Suprapubic skin (tissue), 4 donors: Measurements from ENCODE around the gene MTMR2. TPM values are rescaled to one million over a fixed set of nuclear protein-coding genes. Genes with fewer than 3 reads are reported as not detected.

Experiments
- DNase-seq, 2 donors: peaks; one replicate each; pipeline ENCODE4 v3.0.0-alpha.2; 2019; ENCODE audit warnings: low spot score in 2 of 2
- H3K27ac ChIP-seq: fragments of 200-600 bp; sonication (generic); one replicate; pipeline ENCODE4 v1.5.1; 2019
- H3K27me3 ChIP-seq: fragments of 200-600 bp; sonication (generic); one replicate; pipeline ENCODE4 v1.5.1; 2019
- H3K36me3 ChIP-seq: fragments of 200-600 bp; sonication (generic); one replicate; pipeline ENCODE4 v1.5.1; 2019
- H3K4me1 ChIP-seq: fragments of 200-600 bp; sonication (generic); one replicate; pipeline ENCODE4 v1.5.1; 2019
- H3K4me3 ChIP-seq: fragments of 200-600 bp; sonication (generic); one replicate; pipeline ENCODE4 v1.5.1; 2019; ENCODE audit warnings: mild to moderate bottlenecking
- H3K9me3 ChIP-seq: fragments of 200-600 bp; sonication (generic); one replicate; pipeline ENCODE4 v1.5.1; 2019
- EP300 ChIP-seq: sonication (generic); formaldehyde crosslinking; IDR thresholded peaks from one replicate; pipeline ENCODE4 v1.6.1; 2017; ENCODE audit warnings: antibody characterized with exemption
- POLR2A ChIP-seq, 2 donors: fragments of 450-650 bp; IDR thresholded peaks; one replicate each; pipeline ENCODE4 v1.6.1; 2017; ENCODE audit warnings: antibody characterized with exemption in 2 of 2, mild to moderate bottlenecking in 2 of 2, moderate library complexity in 2 of 2
- POLR2AphosphoS5 ChIP-seq, 3 donors: sonication (generic); formaldehyde crosslinking; IDR thresholded peaks; one replicate each; pipeline ENCODE4 v1.6.1; 2017; ENCODE audit warnings: antibody characterized with exemption in 3 of 3
- WGBS: methylation state at CpG from one replicate; pipeline ENCODE4 v1.1.5; 2018; 5-methylcytosine and 5-hydroxymethylcytosine counted together
- total RNA-seq, 4 donors: library from RNA; depleted of rRNA; stranded (reverse); fragments of >200 nt; gene quantifications; one replicate each; pipeline ENCODE4 v1.1.0, GENCODE V29; 2016
- TF ChIP-seq, protein P1 (sequence below), 2 donors: fragments of 200-600 bp in 1 of 2; fragments of 450-650 bp in 1 of 2; sonication (generic) in 1 of 2; IDR thresholded peaks; one replicate each; pipeline ENCODE4 v1.5.1; 2016 to 2019; ENCODE audit warnings: antibody characterized with exemption in 2 of 2, mild to moderate bottlenecking in 1 of 2, moderate library complexity in 1 of 2

Gene MTMR2
- total RNA-seq, 4 donors from 2014 or later, result 13.4 to 16.4 (median 15.0) TPM

DNA sequence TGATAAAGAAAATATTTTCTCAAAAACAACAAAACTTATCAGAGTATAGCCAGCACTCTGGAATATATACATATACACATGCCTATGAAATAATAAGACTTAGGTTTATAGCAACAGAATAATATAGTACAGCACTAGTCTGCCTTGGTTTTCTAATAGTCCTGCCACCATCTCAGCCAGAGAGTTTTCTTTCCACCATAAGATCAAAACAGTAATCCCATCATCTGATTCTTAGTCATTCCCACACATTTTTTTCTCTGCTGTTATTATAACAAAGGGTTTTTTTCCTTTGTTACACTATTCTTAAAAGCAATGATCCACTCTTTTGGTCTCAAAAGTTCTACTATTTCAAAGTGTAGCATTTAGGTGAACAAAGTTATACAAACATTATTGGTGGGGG lies 15.1 kb downstream of the MTMR2 start:
- Histone ChIP-seq H3K4me1 (no peaks in the 10 kb centered on the region), H3K4me3 (no peak overlapping the region), H3K27ac (no peak overlapping the region), H3K9me3 (no peaks in the 10 kb centered on the region), H3K27me3 (no peaks in the 10 kb centered on the region), H3K36me3 (no peaks in the 10 kb centered on the region)
- no peak for TF ChIP-seq POLR2A (IDR thresholded peaks at IDR 0.05)
- TF ChIP-seq, protein P1, sequence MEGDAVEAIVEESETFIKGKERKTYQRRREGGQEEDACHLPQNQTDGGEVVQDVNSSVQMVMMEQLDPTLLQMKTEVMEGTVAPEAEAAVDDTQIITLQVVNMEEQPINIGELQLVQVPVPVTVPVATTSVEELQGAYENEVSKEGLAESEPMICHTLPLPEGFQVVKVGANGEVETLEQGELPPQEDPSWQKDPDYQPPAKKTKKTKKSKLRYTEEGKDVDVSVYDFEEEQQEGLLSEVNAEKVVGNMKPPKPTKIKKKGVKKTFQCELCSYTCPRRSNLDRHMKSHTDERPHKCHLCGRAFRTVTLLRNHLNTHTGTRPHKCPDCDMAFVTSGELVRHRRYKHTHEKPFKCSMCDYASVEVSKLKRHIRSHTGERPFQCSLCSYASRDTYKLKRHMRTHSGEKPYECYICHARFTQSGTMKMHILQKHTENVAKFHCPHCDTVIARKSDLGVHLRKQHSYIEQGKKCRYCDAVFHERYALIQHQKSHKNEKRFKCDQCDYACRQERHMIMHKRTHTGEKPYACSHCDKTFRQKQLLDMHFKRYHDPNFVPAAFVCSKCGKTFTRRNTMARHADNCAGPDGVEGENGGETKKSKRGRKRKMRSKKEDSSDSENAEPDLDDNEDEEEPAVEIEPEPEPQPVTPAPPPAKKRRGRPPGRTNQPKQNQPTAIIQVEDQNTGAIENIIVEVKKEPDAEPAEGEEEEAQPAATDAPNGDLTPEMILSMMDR (IDR thresholded peaks at IDR 0.05), result no peak
- no peak for TF ChIP-seq POLR2AphosphoS5 (IDR thresholded peaks at IDR 0.05)
- no peak for TF ChIP-seq EP300
- DNase-seq, result no peak

DNA sequence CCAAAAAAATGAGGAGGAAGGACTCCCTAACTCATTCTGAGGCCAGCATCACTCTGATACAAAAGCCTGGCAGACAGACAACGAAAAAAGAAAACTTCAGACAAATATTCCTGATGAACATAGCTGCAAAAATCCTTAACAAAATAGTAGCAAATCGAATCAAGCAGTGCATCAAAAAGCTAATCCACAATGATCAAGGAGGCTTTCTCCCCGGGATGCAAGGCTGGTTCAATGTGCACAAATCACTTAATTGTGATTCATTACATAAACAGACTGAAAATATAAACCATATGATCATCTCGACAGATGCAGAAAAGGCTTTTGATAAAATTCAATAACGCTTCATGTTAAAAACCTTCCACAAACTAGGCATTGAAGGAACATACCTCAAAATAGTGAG lies 16.4 kb downstream of the MTMR2 start:
- 89% methylated on average over 5 of the region's 5 CpGs for WGBS
- H3K27me3 ChIP-seq, result no peaks in the 10 kb centered on the region
- TF ChIP-seq EP300, result no peak
- no peak for TF ChIP-seq POLR2AphosphoS5 (IDR thresholded peaks at IDR 0.05)
- TF ChIP-seq, protein P1 (IDR thresholded peaks at IDR 0.05), result no peak
- no peak for TF ChIP-seq POLR2A (IDR thresholded peaks at IDR 0.05)
- no peak overlapping the region for H3K27ac ChIP-seq
- no peaks in the 10 kb centered on the region for H3K4me1 ChIP-seq
- no peaks in the 10 kb centered on the region for H3K9me3 ChIP-seq
- no peak overlapping the region for H3K4me3 ChIP-seq
- H3K36me3 ChIP-seq, result no peaks in the 10 kb centered on the region
- DNase-seq, result no peak

DNA sequence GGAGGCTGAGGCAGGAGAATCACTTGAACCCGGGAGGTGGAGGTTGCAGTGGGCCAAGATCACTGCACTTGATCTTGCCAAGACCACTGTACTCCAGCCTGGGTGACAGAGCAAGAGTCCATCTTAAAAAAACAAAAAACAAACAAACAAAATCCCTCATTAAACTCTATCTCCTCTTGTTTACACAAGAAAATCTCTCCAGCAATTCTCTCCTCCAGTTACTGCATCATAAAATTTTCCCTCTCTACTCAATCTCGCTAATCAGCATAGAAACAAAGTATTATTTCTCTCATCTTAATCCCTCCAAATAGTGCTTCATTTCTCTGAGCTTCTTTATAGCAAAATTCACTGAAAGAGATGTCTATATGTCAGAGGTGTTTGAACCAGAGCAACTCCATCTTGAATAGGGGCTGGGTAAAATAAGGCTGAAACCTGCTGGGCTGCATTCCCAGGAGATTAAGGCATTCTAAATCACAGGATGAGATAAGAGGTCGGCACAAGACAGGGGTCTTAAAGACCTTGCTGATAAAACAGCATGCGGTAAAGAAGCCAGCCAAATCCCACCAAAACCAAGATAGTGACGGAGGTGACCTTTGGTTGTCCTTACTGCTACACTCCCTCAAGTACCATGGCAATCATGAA lies 19.8 kb downstream of the MTMR2 start:
- TF ChIP-seq POLR2A (IDR thresholded peaks at IDR 0.05) (no peak), POLR2AphosphoS5 (IDR thresholded peaks at IDR 0.05) (no peak), EP300 (no peak)
- TF ChIP-seq, protein P1 (IDR thresholded peaks at IDR 0.05), result no peak
- H3K36me3 ChIP-seq, result no peaks in the 10 kb centered on the region
- H3K9me3 ChIP-seq, result no peaks in the 10 kb centered on the region
- 83% methylated on average over 5 of the region's 5 CpGs for WGBS
- no peak overlapping the region for H3K4me3 ChIP-seq
- H3K4me1 ChIP-seq, result no peaks in the 10 kb centered on the region
- H3K27me3 ChIP-seq, result no peaks in the 10 kb centered on the region
- no peak for DNase-seq
- H3K27ac ChIP-seq, result no peak overlapping the region

DNA sequence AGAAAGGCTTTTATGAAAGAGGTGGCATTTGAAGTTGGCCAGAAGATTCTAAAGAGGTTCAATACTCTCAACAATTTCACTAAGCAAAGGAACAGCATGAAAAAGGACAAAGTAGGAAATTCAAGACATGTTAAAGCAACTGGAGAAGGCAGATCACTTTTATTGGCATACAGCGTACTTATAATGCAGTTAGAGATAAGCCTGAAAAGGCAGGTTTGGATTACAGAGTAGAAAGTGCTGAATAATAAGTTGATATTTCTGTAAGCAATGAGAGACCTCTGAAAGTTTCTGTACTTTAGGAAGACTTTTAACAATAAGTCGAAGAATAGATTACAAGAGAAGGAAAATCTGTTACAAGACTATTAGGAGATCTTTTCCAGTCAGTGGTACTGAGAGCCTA lies 25.1 kb downstream of the MTMR2 start:
- Histone ChIP-seq H3K36me3 (no peaks in the 10 kb centered on the region), H3K4me1 (no peaks in the 10 kb centered on the region), H3K9me3 (no peaks in the 10 kb centered on the region), H3K27ac (no peak overlapping the region), H3K4me3 (no peak overlapping the region), H3K27me3 (no peaks in the 10 kb centered on the region)
- no peak for TF ChIP-seq POLR2A (IDR thresholded peaks at IDR 0.05)
- no peak for TF ChIP-seq EP300
- TF ChIP-seq POLR2AphosphoS5 (IDR thresholded peaks at IDR 0.05), result no peak
- TF ChIP-seq, protein P1 (IDR thresholded peaks at IDR 0.05), result no peak
- WGBS, result 47% methylated on average over 2 of the region's 2 CpGs
- no peak for DNase-seq

DNA sequence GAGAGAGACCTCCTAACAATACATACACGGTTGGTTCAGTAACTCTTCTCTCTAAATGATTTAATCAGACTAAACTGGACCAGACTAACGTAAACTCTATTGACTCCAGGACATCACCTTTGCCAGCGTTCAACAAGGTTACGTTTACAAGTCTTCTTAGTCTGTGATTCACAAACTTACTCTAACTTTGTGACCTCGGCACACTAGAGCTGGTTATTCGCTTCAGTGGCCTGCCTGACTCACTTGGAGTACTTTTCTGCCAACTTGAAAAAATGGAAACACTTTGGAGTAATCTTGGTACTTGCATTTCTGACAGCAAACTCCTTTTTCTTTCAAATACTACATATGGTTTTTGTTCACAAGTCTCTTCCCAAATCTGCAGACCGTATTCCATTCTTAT lies 26.2 kb downstream of the MTMR2 start:
- Histone ChIP-seq H3K9me3 (no peaks in the 10 kb centered on the region), H3K4me3 (no peak overlapping the region), H3K27me3 (no peaks in the 10 kb centered on the region), H3K27ac (no peak overlapping the region), H3K4me1 (no peaks in the 10 kb centered on the region), H3K36me3 (no peaks in the 10 kb centered on the region)
- no peak for DNase-seq
- WGBS, result 91% methylated on average over 7 of the region's 7 CpGs
- TF ChIP-seq POLR2A (IDR thresholded peaks at IDR 0.05), result no peak
- no peak for TF ChIP-seq POLR2AphosphoS5 (IDR thresholded peaks at IDR 0.05)
- TF ChIP-seq, protein P1 (IDR thresholded peaks at IDR 0.05), result no peak
